HepG2 (cell line): Measurements from ENCODE around the gene FAM193A.

Source experiments
- HOXA3 ChIP-seq: sonication (generic); formaldehyde crosslinking; IDR thresholded peaks from 2 replicates; pipeline ENCODE4 v1.5.0; 2020; ENCODE audit warnings: missing genetic modification reagents
- NBN ChIP-seq: fragments of 450-650 bp; conservative IDR thresholded peaks from 2 replicates; pipeline ENCODE4 v1.6.1; 2017
- ZNF546 ChIP-seq: sonication (generic); formaldehyde crosslinking; conservative IDR thresholded peaks from 2 replicates; pipeline ENCODE4 v1.8.1; 2023; ENCODE audit warnings: mild to moderate bottlenecking, missing genetic modification reagents
- TF ChIP-seq, protein P1 (sequence below): sonication (generic); formaldehyde crosslinking; IDR thresholded peaks from 2 replicates; pipeline ENCODE4 v1.4.0; 2020; ENCODE audit warnings: missing genetic modification reagents
- TF ChIP-seq, protein P2 (sequence below): sonication (generic); formaldehyde crosslinking; IDR thresholded peaks from 2 replicates; pipeline ENCODE4 v1.5.1; 2020; ENCODE audit warnings: missing genetic modification reagents, mild to moderate bottlenecking, borderline replicate concordance
- TF ChIP-seq, protein P3 (sequence below): sonication (generic); formaldehyde crosslinking; IDR thresholded peaks from 2 replicates; pipeline ENCODE4 v1.8.1; 2023; ENCODE audit warnings: mild to moderate bottlenecking, inconsistent platforms, moderate library complexity, missing genetic modification reagents, borderline replicate concordance
- TF ChIP-seq, protein P4 (sequence below): sonication (generic); formaldehyde crosslinking; IDR thresholded peaks from 2 replicates; pipeline ENCODE4 v1.8.0; 2022; ENCODE audit warnings: missing genetic modification reagents, mild to moderate bottlenecking, borderline replicate concordance

DNA sequence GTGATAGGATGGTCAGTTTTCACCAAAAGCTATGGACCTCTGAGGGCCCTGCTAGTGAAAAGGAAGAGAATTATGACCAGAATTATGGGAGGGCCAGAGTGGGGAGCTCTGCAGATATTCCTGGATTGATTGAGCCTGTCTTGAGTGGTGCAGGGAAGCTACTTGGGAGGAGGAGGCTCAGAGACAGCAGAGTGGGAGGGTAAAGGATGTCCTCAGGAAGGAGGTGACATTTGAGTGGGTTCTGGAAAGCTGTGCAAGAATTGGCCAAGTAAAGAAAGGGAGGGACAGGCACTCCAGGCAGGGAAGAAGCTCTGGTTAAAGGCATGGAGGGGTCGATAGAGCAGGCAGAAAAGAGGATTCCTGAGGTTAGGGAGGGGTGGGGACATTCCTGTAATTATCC lies 43.5 kb upstream of the FAM193A start:
- TF ChIP-seq, protein P1, sequence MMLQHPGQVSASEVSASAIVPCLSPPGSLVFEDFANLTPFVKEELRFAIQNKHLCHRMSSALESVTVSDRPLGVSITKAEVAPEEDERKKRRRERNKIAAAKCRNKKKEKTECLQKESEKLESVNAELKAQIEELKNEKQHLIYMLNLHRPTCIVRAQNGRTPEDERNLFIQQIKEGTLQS (CRISPR knock-in tag): no peak
- TF ChIP-seq NBN (no peak), HOXA3 (no peak), ZNF546 (CRISPR knock-in tag) (no peak)
- TF ChIP-seq, protein P2, sequence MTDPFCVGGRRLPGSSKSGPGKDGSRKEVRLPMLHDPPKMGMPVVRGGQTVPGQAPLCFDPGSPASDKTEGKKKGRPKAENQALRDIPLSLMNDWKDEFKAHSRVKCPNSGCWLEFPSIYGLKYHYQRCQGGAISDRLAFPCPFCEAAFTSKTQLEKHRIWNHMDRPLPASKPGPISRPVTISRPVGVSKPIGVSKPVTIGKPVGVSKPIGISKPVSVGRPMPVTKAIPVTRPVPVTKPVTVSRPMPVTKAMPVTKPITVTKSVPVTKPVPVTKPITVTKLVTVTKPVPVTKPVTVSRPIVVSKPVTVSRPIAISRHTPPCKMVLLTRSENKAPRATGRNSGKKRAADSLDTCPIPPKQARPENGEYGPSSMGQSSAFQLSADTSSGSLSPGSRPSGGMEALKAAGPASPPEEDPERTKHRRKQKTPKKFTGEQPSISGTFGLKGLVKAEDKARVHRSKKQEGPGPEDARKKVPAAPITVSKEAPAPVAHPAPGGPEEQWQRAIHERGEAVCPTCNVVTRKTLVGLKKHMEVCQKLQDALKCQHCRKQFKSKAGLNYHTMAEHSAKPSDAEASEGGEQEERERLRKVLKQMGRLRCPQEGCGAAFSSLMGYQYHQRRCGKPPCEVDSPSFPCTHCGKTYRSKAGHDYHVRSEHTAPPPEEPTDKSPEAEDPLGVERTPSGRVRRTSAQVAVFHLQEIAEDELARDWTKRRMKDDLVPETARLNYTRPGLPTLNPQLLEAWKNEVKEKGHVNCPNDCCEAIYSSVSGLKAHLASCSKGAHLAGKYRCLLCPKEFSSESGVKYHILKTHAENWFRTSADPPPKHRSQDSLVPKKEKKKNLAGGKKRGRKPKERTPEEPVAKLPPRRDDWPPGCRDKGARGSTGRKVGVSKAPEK (CRISPR knock-in tag): no peak
- TF ChIP-seq, protein P3, sequence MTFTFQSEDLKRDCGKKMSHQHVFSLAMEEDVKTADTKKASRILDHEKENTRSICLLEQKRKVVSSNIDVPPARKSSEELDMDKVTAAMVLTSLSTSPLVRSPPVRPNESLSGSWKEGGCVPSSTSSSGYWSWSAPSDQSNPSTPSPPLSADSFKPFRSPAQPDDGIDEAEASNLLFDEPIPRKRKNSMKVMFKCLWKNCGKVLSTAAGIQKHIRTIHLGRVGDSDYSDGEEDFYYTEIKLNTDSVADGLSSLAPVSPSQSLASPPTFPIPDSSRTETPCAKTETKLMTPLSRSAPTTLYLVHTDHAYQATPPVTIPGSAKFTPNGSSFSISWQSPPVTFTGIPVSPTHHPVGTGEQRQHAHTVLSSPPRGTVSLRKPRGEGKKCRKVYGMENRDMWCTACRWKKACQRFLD (CRISPR knock-in tag): no peak
- TF ChIP-seq, protein P4, sequence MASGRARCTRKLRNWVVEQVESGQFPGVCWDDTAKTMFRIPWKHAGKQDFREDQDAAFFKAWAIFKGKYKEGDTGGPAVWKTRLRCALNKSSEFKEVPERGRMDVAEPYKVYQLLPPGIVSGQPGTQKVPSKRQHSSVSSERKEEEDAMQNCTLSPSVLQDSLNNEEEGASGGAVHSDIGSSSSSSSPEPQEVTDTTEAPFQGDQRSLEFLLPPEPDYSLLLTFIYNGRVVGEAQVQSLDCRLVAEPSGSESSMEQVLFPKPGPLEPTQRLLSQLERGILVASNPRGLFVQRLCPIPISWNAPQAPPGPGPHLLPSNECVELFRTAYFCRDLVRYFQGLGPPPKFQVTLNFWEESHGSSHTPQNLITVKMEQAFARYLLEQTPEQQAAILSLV: no peak
